Trophoblast cell (in vitro differentiated cells and primary cell): ENCODE measurements around the gene TOM1L2.

ENCODE experiments used
- DNase-seq, 2 donors: peaks; one replicate each; pipeline ENCODE4 v3.0.0-alpha.2; 2016
- H2AFZ ChIP-seq: 2 replicates; pipeline ENCODE4 v1.6.1; 2013; ENCODE audit warnings: low read length, moderate library complexity, mild to moderate bottlenecking; ENCODE audit not compliant: insufficient read depth, poor library complexity
- H2AK5ac ChIP-seq: 2 replicates; pipeline ENCODE4 v1.6.1; 2013; ENCODE audit warnings: mild to moderate bottlenecking, low read length
- H2BK120ac ChIP-seq: 2 replicates; pipeline ENCODE4 v1.6.1; 2013; ENCODE audit warnings: low read length, mild to moderate bottlenecking, moderate library complexity; ENCODE audit not compliant: insufficient read depth, poor library complexity
- H2BK12ac ChIP-seq: 2 replicates; pipeline ENCODE4 v1.6.1; 2013; ENCODE audit warnings: mild to moderate bottlenecking, low read length, moderate library complexity
- H2BK5ac ChIP-seq: 2 replicates; pipeline ENCODE4 v1.6.1; 2013; ENCODE audit warnings: low read length, low read depth, moderate library complexity, mild to moderate bottlenecking; ENCODE audit not compliant: poor library complexity
- H3K14ac ChIP-seq: 2 replicates; pipeline ENCODE4 v1.6.1; 2013; ENCODE audit warnings: mild to moderate bottlenecking, low read length
- H3K18ac ChIP-seq: 2 replicates; pipeline ENCODE4 v1.6.1; 2013; ENCODE audit warnings: mild to moderate bottlenecking, low read length
- H3K23ac ChIP-seq: 2 replicates; pipeline ENCODE4 v1.6.1; 2013; ENCODE audit warnings: low read length
- H3K27ac ChIP-seq: 2 replicates; pipeline ENCODE4 v1.5.1; 2013; ENCODE audit warnings: low read depth, mild to moderate bottlenecking, inconsistent platforms, low read length, moderate library complexity
- H3K27me3 ChIP-seq: 2 replicates; pipeline ENCODE4 v1.6.1; 2013; ENCODE audit warnings: inconsistent platforms, mild to moderate bottlenecking, low read length, moderate library complexity; ENCODE audit not compliant: insufficient read depth
- H3K36me3 ChIP-seq, 2 experiments: 1 replicate in 1 of 2; 2 replicates in 1 of 2; pipeline ENCODE4 v1.6.1; 2013; ENCODE audit warnings: low read length in 2 of 2, mild to moderate bottlenecking in 2 of 2, moderate library complexity in 1 of 2; ENCODE audit not compliant: insufficient read depth in 2 of 2, control insufficient read depth in 1 of 2
- H3K4ac ChIP-seq: 2 replicates; pipeline ENCODE4 v1.6.1; 2013; ENCODE audit warnings: low read depth, mild to moderate bottlenecking, low read length, moderate library complexity
- H3K4me1 ChIP-seq, 2 experiments: 1 replicate in 1 of 2; 2 replicates in 1 of 2; pipeline ENCODE4 v1.6.1; 2013; ENCODE audit warnings: low read length in 2 of 2, mild to moderate bottlenecking in 2 of 2, moderate library complexity in 1 of 2; ENCODE audit not compliant: insufficient read depth in 2 of 2, control insufficient read depth in 1 of 2
- H3K4me2 ChIP-seq: 2 replicates; pipeline ENCODE4 v1.6.1; 2013; ENCODE audit warnings: inconsistent platforms, mild to moderate bottlenecking, low read length, moderate library complexity
- H3K4me3 ChIP-seq: 2 replicates; pipeline ENCODE4 v1.5.1; 2013; ENCODE audit warnings: mild to moderate bottlenecking, low read depth, low read length, inconsistent platforms
- H3K79me1 ChIP-seq: one replicate; pipeline ENCODE4 v1.6.1; 2013; ENCODE audit warnings: low read length
- H3K79me2 ChIP-seq: 2 replicates; pipeline ENCODE4 v1.6.1; 2013; ENCODE audit warnings: low read length, mild to moderate bottlenecking; ENCODE audit not compliant: control insufficient read depth, insufficient read depth, poor library complexity
- H3K9ac ChIP-seq: 2 replicates; pipeline ENCODE4 v1.6.1; 2013; ENCODE audit warnings: mild to moderate bottlenecking, low read length
- H3K9me3 ChIP-seq: 2 replicates; pipeline ENCODE4 v1.6.1; 2013; ENCODE audit warnings: low read depth, mild to moderate bottlenecking, control low read depth, inconsistent platforms, low read length; ENCODE audit not compliant: insufficient read depth
- H4K12ac ChIP-seq: 2 replicates; pipeline ENCODE4 v1.6.1; 2013; ENCODE audit warnings: low read depth, mild to moderate bottlenecking, low read length, moderate library complexity
- H4K8ac ChIP-seq: 2 replicates; pipeline ENCODE4 v1.6.1; 2013; ENCODE audit warnings: low read depth, mild to moderate bottlenecking, low read length, moderate library complexity
- H4K91ac ChIP-seq: one replicate; pipeline ENCODE4 v1.6.1; 2013; ENCODE audit warnings: low read depth, mild to moderate bottlenecking, low read length, moderate library complexity
- WGBS: extraction: QIAGEN DNeasy Blood & Tissue Kit; methylation state at CpG from one replicate; pipeline ENCODE4 v1.1.7; 2013; ENCODE audit warnings: missing lambda C conversion rate; ENCODE audit not compliant: insufficient read length, insufficient coverage; ENCODE audit errors: extremely low coverage; 5-methylcytosine and 5-hydroxymethylcytosine counted together

The TOM1L2 gene

DNA sequence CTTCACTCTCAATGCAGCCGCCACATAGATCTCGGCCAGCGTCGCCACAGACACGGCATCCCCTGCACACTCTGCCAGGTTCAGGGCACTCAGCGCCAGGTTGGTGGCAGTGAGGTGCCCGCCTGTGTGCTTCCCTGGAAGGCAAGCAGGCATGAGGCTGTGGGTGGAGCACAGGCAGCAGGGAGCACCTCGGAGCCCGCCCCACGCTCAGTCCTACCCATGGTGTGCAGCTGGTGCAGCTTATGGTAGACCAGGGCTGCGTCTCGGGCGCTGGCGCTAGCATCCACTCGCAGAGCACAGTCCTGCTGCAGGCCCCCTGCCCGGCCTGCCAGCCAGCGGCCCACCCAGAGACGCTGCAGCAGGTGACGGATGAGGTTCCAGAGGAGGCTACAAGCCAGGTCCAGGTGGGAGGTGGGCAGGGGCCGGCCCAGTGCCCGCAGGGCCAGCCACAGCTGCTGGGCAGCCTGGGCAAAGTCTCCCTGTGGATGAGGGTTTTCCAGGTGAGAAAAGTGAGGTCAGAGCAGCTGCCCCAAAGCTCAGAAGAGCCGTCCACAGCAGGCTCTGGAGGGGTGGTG, 155.9 kb downstream of the TOM1L2 start:
- Histone ChIP-seq H3K9me3 (peaks cover 4% of the 10 kb centered on the region), H3K79me1 (peaks cover 2% of the 10 kb centered on the region), H2AFZ (no peak overlapping the region), H3K27me3 (no peaks in the 10 kb centered on the region), H3K4me2 (no peak overlapping the region), H3K18ac (no peak overlapping the region), H3K9ac (no peak overlapping the region), H3K27ac (no peak overlapping the region), H2BK12ac (no peak overlapping the region), H4K8ac (no peak overlapping the region), H3K23ac (no peak overlapping the region), H3K4ac (no peak overlapping the region), H4K12ac (no peak overlapping the region), H3K14ac (no peak overlapping the region), H3K36me3 (peaks cover 87 to 89% of the 10 kb centered on the region in 2 experiments), H2AK5ac (no peak overlapping the region), H3K4me3 (no peak overlapping the region), H3K79me2 (no peaks in the 10 kb centered on the region), H4K91ac (no peak overlapping the region), H2BK5ac (no peak overlapping the region), H2BK120ac (no peak overlapping the region), H3K4me1 (peaks cover 12 to 30% of the 10 kb centered on the region in 2 experiments)
- no CpG with 5 or more reads among the region's 22 CpGs for WGBS
- DNase-seq, result no peak

DNA sequence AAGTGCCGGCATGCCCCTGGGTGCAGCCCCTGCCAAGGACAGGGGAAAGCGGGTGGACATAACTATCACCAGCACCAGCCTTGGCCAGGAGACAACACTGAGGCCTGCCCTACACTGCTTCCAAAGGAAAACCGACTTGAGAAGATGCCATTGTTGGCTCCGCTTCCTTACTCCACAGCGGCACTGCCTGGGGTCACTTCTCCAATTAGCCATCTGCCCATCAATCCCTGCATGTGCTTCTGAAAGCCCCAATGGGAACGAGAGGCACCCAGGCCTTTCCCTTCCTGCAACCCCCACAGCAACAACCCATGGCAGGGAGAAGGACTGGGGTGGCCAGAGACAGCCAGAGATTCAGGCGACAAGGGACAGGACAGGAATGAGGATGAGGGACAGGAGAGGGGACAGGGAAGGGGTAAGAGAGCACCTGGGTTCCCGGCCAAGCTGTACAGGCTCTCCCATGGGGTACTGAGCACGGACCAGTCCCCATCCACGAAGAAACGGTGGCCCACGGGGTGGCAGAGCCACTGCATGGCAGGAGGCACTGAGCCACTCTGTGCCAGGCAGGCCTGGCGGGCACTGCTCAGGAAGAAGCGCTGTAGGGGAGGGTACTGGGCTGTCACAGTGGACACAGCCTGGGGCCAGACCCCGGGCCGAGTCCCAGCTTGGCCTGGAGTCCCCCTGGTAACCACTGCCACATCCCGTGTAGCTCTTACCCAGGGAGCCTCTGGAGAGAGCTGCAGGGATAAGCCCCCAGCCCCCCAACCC, 156.6 kb downstream of the TOM1L2 start:
- Histone ChIP-seq H3K18ac (no peak overlapping the region), H4K12ac (no peak overlapping the region), H3K27ac (no peak overlapping the region), H3K4ac (no peak overlapping the region), H4K8ac (no peak overlapping the region), H2BK12ac (no peak overlapping the region), H3K4me2 (no peak overlapping the region), H3K27me3 (no peaks in the 10 kb centered on the region), H2BK5ac (no peak overlapping the region), H3K23ac (no peak overlapping the region), H2AK5ac (no peak overlapping the region), H3K79me1 (peaks cover 3% of the 10 kb centered on the region), H3K4me1 (peaks cover 16 to 31% of the 10 kb centered on the region in 2 experiments), H2BK120ac (no peak overlapping the region), H3K14ac (no peak overlapping the region), H3K4me3 (no peak overlapping the region), H4K91ac (no peak overlapping the region), H3K79me2 (no peaks in the 10 kb centered on the region), H3K9me3 (peaks cover 4% of the 10 kb centered on the region), H3K9ac (no peak overlapping the region), H2AFZ (no peak overlapping the region), H3K36me3 (peaks cover 88 to 94% of the 10 kb centered on the region in 2 experiments)
- WGBS, result no CpG with 5 or more reads among the region's 17 CpGs
- no peak for DNase-seq

DNA sequence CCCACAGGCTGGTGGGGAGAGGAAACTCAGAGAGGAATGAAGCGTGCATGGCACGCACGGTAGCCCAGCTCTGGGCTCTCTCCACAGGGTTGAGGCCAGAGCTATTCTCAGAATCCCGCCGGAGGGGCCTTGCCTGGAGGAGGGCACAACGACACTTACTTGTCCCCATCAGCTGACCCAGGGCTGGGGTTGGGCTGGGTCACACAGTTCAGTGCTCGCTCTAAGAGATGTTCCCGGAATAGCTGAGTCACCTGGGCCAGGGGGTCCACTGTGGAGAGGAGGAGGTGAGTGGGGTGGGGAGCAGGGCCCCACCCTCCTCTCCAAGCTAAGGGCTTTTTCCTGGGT, 157.2 kb downstream of the TOM1L2 start:
- Histone ChIP-seq H2BK120ac (no peak overlapping the region), H3K79me1 (peaks cover 9% of the 10 kb centered on the region), H2AFZ (no peak overlapping the region), H3K4ac (no peak overlapping the region), H3K18ac (no peak overlapping the region), H3K79me2 (peaks cover 2% of the 10 kb centered on the region), H3K4me3 (no peak overlapping the region), H2AK5ac (no peak overlapping the region), H3K36me3 (peaks cover 83 to 90% of the 10 kb centered on the region in 2 experiments), H4K12ac (no peak overlapping the region), H3K4me2 (no peak overlapping the region), H2BK12ac (no peak overlapping the region), H3K14ac (no peak overlapping the region), H3K23ac (no peak overlapping the region), H4K91ac (no peak overlapping the region), H3K4me1 (peaks cover 22 to 30% of the 10 kb centered on the region in 2 experiments), H3K27ac (no peak overlapping the region), H3K27me3 (no peaks in the 10 kb centered on the region), H3K9me3 (peaks cover 4% of the 10 kb centered on the region), H2BK5ac (no peak overlapping the region), H3K9ac (no peak overlapping the region), H4K8ac (no peak overlapping the region)
- no CpG with 5 or more reads among the region's 8 CpGs for WGBS
- DNase-seq, result peak; percentile 38 to 47

DNA sequence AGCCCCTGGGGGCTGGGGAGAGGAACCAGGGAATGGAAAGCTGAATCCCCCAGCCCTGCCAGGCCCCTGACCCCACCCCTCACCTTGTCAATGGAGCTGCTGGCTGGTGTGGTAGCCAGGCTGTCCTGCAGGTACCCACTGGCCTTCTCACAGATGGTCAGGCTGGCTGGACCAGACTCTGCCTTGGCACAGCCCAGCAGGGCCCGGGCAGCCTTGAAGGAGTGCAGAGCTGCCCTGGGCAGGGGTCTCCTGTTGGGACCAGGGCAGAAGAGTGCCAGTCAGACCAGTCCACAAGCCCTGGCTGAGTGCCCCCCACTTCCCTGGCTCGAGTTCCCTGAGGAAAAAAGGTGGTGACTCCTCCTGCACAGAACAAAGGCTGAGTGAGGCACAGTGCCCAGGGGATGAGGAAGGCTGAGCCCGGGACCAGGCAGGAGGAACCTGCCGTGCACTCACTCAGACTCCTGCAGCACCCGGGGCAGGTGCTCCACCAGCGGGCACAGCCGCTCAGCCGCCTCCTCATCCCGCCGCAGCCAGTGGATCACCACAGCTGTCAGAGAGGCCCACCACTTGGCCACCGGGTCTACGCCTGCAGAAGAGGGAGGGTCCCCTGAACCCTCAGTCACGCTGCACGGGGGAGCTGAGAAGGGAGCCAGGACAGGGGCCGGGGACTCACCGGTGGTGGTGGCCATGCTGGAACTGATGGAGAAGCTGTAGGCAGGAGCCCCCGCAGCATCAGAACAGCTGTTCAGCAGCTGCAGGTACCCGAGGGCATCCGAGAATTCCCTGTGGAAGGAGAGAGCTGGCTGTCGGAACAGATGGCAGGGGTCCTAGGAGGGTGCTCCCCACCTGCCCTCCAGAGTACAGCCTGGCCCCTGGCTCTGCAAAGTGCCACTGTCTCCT, 157.8 kb downstream of the TOM1L2 start:
- Histone ChIP-seq H3K36me3 (peaks cover 77 to 84% of the 10 kb centered on the region in 2 experiments), H2AK5ac (no peak overlapping the region), H3K4me2 (no peak overlapping the region), H4K91ac (no peak overlapping the region), H3K14ac (no peak overlapping the region), H3K27ac (no peak overlapping the region), H3K18ac (no peak overlapping the region), H2AFZ (no peak overlapping the region), H3K9me3 (peaks cover 4% of the 10 kb centered on the region), H3K9ac (no peak overlapping the region), H2BK5ac (no peak overlapping the region), H3K79me1 (peaks cover 13% of the 10 kb centered on the region), H2BK12ac (no peak overlapping the region), H2BK120ac (no peak overlapping the region), H4K12ac (no peak overlapping the region), H3K27me3 (no peaks in the 10 kb centered on the region), H3K23ac (no peak overlapping the region), H3K4ac (no peak overlapping the region), H3K4me3 (no peak overlapping the region), H3K79me2 (peaks cover 2% of the 10 kb centered on the region), H4K8ac (no peak overlapping the region), H3K4me1 (peaks cover 21 to 27% of the 10 kb centered on the region in 2 experiments)
- WGBS, result no CpG with 5 or more reads among the region's 20 CpGs
- no peak for DNase-seq
